Suppressor macrophage treated with lipopolysaccharide for 1 hour (primary cell): ENCODE data around the gene FAM50B.

Source experiments
- DNase-seq, 3 donors: peaks; one replicate each; pipeline ENCODE4 v3.0.0-alpha.2; 2020 to 2022

FAM50B gene

GRCh38 chr6:3822747-3823445 lies 26.3 kb upstream of the FAM50B start:
- DNase-seq: no peak

DNA sequence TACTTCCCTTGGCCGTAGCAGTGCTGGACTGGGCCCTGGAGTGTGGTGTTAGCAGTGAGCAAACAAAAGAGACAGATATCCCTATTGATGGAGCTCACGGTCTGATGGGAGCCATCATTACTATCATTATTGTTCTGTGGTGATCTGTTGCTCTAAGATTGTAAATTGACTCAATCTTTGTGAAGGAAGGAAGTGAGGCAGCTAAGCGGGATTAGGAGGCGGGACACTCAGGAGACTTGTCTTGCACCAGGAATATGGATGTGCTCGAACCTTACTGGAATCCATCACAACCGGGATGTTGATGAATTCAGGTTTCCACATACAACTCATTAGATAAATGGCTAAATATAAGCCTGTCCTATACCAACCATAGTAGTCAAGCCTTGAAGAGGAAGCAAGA lies 25.5 kb upstream of the FAM50B start:
- DNase-seq: no peak

DNA sequence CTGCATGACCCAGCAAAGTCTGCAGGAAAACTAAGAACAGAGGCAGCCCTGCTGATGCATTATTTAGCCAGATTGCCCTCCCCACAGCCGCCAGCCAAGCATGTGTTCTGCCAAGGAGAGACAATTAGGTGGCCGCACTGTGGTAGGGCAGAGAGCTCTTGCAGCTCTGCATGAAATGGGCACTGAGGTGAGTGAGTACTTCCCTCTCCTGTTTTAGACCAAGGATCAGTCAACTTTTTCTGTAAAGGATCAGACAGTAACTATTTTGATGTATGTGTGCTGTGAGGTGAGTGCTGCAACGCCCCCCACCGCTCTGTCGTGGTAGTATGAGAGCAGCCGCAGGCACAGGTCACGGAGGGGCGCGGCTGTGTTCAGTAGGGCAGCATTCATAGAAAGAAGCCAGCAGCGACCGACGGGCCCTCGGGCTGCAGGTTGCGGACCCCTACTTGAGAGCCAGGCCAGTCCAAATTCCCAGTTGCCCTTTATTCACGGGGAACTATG lies 23.8 kb upstream of the FAM50B start:
- DNase-seq: no peak

- DNase-seq: no peak
These were observed 23.2 kb upstream of the FAM50B start for GRCh38 chr6:3825851-3826581.

DNA sequence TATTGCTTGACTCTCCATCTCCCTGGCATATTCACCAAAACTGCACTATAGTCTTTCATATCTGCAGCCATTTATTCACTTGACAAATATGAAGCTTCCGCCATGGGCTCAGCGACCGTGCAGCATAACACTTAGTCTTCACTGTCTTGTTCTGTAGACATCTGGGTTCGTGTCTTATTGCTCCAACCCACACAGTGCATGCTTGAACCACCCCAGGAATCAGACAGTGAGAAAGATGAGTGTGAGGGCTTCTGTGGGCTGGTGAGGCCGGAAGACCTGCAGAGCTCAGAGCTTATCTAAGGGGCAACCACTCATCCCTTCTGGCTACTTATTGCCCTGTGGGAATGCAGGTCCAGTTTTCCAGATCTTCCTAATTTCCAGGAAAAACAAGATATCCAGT lies 19.9 kb upstream of the FAM50B start:
- no peak for DNase-seq

GRCh38 chr6:3830806-3831205 lies 18.4 kb upstream of the FAM50B start:
- no peak for DNase-seq

DNA sequence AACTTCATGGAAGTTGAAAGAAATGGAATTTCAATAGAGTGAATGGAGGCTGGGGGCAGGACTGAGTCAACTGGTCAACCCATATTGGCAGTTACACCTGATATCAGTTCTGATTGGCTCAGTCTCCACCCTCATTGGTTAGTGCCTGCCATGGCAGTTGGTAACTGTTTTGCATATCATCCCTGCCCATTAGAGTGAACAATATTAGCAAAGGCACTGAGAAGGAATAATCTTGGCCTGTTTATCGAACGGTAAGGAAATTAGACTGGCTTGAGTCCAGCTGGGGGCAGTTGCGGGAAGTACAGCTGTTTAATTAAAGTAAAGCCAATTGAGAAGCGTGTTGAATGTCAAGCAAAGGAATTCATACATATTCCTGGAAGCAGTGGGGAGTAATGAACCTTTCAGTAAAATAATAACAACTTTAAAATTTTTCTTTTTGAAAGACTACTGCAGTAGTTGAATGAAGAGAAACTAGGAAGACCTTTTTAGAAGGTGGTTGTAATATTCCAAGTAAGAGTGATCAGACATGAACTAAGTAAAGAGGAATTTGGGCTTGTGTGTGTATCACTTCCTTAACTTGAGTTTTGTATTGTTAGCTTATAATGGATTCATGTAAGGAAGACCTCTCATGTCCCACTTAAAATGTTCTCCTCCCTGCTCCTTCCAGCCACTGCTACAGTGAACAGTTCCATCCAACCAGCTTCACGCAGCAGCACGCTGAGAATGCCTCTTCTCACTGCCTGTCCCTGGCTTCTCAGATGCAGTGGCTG lies 17.2 kb upstream of the FAM50B start:
- DNase-seq: no peak

DNA sequence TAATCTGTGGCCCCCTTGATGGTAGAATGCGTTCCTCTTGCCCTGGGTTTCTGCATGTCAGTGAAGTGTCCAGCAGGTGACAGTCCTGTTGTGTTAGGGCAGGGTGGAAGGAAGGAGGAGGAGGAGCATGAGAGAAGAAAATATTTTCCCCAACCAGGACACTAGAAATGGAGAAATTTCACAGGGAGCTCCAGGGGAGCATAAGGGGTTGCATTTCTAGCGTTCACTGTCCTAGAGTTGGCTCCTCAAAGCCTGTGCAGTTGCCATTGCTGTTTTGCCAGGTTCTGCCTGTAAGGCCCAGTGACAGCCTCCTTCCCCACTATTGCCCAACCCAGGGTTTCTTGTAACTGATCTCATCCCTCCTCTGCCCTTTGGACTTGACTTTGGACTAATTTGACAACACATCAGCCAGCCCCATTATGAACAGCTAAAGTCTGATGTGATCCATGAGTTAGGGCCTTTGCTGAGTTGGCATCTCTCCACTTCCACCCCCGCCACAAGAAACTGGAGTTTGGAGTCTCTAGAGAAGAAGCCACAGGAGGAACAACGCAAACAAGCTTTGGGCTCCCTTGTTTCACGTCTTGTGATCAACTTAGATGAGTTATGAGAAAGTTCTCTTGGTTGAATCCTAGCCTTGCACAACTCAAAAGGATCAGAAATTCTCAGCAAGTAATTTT lies 14.0 kb upstream of the FAM50B start:
- peak; percentile 84 to 87 (median 87) for DNase-seq

- DNase-seq: peak; percentile 12 to 44 (median 30)
These were observed 13.4 kb upstream of the FAM50B start for GRCh38 chr6:3835785-3836184.

DNA sequence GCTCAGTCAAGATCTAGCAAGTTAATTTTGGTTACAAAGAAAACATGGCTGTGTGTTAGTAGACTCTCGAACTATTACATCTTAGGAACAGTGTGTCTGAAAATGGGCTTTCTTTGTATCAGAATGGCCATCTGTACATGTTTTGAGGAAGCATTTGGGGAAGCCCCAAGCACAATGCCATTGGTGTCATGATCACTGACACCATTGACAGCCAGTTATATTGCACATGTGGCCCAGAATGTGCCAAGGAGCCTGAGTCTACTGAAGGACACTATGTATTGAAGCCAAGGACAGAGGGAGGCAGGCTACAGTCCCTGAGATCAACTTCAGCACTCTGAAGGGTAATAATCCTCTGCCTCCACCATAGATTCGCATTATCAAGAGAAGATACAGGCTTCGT lies 12.6 kb upstream of the FAM50B start:
- peak; percentile 47 to 65 (median 63) for DNase-seq

DNA sequence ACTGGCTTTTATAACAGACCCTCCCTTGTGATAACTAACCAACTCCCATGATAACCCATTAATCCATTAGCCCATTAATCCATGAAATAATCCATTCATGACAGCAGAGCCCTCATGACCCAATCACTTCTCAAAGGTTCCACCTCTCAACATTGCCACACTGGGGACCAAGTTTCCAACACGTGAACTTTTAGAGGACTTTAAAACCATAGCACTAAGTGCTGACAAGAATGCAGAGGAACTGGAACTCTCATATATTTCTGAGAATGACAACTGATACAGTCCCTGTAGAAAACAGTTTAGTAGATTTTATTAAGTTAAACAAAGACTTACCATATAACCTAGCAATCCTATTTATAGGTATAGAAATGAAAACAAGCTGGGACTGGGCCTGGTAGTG lies 11.4 kb upstream of the FAM50B start:
- no peak for DNase-seq

DNA sequence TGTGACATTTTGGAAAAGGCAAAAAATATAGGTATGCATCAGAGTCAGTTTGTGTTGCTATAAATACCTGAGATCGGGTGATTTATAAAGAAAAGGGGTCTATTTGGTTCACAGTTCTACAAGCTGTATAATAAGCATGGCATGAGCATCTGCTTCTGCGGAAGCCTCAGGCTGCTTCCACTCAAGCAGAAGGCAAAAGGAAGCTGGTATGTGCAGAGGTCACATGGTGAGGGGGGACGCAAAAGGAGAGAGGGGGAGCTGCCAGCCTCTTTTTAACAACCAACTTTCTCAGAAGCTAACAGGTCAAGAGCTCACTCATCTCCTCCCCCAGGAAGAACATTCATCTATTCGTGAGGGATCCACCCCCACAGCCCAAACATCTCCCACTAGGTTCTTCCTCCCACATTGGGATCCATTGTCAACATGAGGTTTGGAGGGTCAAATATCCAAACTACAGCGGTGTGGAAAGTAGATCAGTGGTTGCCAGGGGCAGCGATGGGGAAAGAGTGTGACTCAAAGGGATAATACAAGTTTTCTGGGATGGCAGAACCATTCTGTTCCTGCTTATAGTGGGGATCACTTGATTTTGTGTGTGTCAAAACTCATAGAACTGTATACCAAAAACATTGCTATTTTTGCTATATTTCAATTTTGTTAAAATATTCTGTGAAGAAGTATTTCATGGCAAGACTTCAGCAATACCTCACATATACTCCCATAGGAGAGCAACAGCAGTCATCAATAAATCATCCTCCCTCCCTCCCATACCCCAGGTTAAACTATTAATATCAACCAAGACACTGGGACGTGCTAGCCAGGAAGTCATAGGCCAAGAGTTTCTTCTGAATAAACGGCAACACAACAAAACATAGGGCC lies 9.9 kb upstream of the FAM50B start:
- DNase-seq: no peak

DNA sequence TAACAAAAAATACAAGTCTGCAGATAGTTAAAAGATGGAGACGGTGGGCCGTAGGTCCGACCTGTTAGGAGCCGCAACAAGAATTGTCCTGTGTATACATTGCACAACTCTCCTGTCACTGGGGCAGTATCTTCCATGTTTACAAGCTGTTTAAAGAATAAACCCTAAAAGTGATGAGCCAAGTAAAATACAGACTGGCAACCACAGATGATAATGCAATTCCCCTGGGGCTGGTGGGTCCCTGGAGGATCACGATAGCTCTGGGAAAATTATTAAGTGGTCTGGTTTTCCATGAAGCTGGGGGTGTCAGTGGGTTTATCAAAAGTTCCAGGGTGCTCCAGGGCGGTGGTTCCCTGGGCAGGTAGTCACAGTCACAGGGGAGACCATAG lies 8.1 kb upstream of the FAM50B start:
- no peak for DNase-seq

DNA sequence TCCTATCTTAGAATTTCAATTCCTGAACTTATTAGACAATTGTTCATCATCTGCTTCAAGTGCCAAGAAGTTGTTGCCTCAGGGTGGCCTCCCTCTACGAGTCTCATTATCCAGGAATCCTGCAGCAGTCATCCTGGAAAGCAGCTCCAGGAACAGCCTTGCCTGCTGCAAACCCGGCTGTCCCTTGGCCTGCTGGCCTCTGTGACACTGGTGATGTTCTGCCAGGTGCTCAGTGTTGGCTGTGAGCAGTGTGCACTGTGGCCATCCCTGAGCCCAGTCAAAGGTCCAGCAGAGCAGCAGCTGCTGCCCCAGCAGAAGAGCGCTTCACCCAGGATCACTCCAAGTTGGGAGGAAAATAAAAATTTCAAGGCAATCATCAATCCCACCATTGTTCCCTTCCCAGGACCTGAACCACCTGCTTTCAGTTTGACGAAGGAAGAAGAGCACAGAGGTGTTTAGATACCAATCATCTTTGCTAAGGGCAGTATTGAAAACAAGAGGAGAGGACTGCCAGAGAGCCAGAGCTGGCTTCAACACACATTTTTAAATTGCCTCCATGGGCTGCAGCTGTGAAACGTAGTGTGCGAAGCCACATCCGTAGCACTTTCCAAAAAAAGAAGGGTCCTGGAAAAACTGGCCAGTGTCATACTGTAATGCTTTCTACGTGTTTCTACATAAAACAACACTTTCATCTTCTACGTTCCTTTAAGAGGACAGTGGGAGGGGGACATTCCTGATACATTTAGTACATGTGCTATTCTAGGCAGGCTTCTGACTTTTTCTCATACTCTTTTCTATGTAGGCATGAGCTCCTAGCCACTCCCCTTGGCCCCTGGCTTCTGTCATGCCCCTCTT lies 7.2 kb upstream of the FAM50B start:
- no peak for DNase-seq

DNA sequence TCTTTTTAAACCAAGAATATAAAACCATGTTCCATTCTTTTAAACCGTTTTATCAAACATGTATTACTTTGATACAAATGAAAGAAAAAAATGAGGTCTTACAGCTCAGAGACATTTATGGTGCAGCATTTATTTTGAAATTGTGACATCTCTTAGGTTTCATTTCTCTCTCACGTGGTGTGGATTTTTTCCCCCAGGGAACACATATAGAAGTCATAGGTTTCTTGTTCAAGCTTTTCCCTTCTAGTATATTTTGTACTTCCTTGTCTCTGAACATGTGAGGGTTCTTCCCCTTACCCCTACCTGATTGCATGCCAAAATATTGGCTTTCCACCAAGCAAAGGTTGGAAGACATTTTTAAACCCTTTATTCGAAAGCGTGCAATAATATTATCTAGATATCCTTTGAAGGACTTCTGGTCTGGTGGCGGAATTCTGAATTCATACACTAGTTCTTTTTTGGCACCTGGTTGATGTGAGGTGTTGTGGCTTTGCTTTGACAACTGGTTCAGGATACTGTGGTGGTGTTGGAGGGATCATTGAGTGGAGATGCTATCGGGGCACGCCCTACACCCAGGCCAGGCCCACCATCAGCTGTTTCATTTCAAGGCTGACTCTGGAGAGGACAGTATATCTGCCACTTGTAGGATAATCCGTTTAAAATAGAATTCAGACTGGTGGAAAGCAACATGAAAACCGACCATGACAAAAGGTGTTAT lies 5.6 kb upstream of the FAM50B start:
- DNase-seq: peak; percentile 58 to 71 (median 61)

DNA sequence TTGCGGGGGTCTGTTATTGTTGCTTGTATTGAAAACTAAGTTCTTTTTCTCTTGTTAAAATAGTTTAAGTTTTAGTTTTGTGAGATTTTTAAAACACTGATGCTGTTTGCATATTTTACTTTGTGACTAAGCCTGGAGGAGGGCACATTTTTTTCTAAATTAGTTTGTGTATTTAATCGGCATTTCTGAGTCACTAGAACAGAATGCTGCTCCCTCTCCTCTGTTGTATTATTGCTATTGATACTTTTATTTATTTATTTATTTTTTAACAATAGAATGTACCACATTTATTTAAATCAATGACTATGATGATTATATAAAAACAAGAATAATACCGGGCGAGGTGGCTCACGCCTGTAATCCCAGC lies 5.1 kb upstream of the FAM50B start:
- no peak for DNase-seq

DNA sequence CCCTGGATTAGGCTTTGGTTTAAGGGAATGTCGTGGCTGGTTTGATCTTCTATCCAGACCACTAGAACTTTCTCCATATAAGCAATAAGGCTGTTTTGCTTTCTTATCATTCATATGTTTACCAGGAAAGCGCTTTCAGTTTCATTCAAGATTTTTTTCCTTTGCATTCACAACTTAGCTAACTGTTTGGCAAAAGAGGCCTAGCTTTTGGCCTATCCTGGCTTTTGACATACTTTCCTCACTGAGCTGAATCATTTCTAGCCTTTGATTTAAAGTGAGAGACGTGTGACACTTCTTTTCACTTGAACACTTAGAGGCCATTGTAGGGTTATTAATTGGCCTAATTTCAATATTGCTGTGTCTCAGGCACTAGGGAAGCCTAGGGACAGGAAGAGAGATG lies 1.7 kb upstream of the FAM50B start:
- peak in 1 of 3 donors; percentile 25 for DNase-seq

DNA sequence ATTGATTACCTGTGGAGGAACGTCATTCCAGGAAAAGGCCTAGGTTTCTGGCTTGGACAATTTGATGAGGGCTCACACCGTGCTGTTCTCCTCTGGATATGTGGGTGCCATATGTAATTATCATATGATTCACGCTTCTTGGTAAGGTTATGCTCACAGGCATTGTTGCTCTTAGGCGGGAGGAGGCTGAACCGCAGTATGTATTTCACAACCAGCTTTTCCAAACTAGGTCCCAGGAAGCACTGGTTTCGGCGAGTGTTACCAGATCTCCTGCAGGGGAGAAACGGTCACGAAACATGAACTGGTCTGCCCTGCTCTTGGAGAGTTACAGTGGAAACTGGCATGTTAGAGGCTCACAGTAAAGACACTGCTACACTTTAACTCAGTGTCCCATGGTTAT lies 793 bp upstream of the FAM50B start:
- peak in 2 of 3 donors; percentile 17 to 22 for DNase-seq

- no peak for DNase-seq
These were observed 693 bp downstream of the FAM50B start for GRCh38 chr6:3849681-3850450.
